ENCODE measurements around the gene TACC2. TPM values are rescaled to one million over a fixed set of nuclear protein-coding genes. Genes with fewer than 3 reads are reported as not detected.
"Not testable (repeated sequence)": the region's sequence is repeated elsewhere in the genome, so short reads cannot be mapped to it uniquely, and the experiment has no call there.

The TACC2 gene, protein sequence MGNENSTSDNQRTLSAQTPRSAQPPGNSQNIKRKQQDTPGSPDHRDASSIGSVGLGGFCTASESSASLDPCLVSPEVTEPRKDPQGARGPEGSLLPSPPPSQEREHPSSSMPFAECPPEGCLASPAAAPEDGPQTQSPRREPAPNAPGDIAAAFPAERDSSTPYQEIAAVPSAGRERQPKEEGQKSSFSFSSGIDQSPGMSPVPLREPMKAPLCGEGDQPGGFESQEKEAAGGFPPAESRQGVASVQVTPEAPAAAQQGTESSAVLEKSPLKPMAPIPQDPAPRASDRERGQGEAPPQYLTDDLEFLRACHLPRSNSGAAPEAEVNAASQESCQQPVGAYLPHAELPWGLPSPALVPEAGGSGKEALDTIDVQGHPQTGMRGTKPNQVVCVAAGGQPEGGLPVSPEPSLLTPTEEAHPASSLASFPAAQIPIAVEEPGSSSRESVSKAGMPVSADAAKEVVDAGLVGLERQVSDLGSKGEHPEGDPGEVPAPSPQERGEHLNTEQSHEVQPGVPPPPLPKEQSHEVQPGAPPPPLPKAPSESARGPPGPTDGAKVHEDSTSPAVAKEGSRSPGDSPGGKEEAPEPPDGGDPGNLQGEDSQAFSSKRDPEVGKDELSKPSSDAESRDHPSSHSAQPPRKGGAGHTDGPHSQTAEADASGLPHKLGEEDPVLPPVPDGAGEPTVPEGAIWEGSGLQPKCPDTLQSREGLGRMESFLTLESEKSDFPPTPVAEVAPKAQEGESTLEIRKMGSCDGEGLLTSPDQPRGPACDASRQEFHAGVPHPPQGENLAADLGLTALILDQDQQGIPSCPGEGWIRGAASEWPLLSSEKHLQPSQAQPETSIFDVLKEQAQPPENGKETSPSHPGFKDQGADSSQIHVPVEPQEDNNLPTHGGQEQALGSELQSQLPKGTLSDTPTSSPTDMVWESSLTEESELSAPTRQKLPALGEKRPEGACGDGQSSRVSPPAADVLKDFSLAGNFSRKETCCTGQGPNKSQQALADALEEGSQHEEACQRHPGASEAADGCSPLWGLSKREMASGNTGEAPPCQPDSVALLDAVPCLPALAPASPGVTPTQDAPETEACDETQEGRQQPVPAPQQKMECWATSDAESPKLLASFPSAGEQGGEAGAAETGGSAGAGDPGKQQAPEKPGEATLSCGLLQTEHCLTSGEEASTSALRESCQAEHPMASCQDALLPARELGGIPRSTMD (N-terminal part only)
- not detected in 2 replicates for total RNA-seq

DNA sequence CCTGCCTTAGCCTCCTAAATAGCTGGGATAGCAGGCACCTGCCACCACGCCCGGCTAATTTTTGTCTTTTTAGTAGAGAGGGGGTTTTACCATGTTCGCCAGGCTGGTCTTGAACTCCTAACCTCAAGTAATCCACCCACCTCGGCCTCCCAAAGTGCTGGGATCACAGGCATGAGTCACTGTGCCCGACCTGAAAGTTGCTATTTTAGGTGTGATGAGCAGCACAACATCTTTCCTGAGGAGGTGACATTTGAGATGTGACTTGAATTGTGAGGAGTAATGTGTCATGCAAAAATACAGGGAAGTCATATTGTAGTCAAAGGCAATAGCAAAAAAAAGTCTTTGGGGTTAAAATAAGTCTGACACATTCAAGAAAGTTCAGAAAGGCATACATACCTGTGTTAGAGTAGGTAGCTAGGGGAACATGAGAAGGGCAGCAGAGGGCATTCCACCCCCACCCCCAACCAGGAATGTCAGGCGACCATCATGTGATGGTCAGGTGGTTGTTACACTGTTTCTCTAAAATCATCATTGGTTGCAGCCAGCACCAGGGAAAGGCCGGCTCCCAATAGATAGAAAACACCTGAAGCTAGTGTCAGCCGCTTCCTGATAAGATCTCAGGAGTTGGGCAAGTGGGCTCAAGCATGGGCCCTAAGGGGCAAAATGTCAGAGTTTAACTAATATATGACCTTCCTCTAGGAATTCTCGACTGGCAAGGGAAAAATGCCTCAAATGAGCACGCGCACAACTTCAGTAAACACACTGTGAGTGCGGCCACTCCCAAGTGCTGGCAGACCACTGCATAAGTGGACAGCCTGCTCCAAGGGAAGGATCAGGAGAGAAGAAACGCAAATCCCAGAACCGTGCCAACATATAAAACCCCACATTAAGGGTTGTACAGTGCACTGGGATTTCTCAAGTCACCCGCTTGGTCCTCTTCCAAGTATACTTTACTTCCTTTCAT lies at the start of gene TACC2:
Gene TACC2 (plus strand): TSS at position 803 of the 964 bp plus-strand sequence. CDS start 32,819 bp downstream, outside the sequence.
- intact Hi-C loops (cut with micrococcal nuclease): no loop called here

DNA sequence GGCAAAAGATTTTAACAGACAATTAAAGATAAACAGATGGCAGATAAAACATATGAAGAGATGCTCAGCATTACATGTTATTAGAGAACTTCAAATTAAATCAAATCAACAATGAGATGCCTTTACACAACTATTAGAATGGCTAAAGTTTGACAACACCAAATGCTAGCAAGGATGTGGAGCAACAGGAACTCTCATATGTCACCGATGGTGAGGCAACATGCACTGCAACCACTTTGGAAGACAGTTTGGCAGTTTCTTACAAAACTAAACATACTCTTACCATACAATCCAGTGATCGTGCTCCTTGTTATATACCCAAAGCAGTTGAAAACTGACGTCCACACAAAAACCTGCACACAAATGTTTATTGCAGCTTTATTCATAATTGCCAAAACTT lies 47.4 kb upstream of the TACC2 start:
- intact Hi-C loops (cut with micrococcal nuclease): no loop called here

DNA sequence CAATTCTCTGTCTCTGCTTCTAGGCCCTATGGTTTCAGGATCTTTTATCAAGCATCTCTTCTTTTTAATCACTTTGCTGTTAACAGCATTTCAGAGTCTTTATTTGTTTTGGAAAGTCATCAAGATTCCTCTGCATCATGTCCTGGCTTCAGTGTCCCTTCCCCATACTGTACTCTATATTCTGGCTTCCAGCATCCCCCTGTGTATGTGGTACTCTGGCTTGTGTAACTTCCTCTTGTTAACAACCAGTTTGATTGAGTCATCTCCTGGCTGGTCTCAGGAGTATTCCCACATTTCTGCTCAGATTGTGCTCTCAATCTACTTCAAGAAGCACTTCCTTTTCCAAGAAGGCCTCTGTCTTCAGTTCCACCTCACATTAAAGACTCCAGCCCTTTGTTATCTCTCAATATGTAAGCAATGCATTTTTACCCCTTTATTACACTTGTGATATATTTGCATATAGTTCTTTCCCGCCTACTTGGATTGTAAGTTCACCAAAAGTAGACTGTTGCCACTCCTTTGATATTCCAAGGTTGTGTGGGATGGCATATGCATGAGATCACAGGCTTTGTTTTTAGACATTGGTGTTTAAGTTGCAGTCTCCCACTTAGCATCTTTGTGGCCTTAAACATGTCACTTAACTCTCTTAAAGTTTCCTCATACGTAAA lies 46.1 kb upstream of the TACC2 start:
- intact Hi-C loops (cut with micrococcal nuclease): no loop called here

DNA sequence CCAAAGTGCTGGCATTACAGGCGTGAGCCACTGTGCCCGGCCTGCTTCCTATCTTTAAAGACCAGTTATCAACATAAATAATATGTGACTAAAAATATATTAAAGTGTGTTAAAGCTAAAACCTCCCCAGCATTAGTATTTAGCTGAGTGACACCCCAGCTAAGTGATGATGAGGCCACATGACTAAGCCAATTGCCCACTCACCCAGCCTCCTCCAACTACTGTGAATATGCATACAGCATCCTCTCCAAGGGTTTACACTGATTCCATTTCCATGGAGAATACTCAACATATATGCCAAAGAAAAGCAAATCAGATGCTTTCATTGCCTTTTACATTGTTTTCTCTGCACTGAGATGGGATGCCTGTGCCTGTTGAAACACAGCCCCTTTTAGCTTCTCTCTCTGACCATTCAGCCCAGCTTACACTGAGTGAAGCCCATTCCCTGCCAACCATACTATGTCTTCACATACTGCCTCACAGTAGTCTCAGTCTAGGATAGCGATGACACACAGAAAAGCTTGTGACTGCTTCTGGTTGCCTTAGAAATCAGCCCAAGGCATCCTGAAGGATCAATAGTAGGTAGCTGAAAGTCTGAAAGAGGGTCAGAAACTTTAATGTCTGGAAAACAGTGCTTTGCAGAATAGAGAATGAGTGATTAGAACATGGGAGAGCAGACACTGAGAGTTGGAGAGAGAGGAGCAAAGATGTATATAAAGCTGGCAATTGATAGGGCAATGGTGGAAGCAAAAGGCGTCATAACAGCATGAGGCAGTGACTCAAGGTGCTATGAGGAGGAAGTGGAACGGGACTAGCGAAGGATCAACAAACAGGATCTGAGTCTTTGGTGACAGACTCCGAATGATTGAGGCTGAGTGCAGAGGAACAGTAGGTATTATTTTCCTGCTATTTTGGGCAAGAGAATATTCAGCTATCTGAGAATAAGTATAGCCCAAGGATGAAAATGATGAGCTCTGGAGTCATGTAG lies 41.3 kb upstream of the TACC2 start:
- intact Hi-C loops (cut with micrococcal nuclease): no loop called here

DNA sequence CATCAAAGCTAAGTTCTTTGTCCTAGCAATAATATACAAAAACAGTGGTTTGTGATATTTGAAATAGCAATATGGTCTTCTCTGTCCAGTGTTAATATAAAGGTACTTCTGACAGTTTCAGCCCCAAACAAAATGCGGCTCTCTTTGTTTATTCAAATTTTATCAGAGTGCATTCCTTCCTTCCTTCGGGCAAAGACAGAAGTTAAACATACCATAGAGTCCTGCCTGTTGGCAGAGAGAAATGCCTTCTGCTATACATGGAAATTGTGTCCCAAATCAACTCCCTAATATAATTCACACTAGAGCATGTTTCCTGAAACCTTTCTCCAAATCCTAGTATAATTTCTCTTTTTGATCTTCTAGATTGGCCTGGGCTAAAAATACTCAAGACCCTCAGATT lies 39.9 kb upstream of the TACC2 start:
- intact Hi-C loops (cut with micrococcal nuclease): no loop called here

DNA sequence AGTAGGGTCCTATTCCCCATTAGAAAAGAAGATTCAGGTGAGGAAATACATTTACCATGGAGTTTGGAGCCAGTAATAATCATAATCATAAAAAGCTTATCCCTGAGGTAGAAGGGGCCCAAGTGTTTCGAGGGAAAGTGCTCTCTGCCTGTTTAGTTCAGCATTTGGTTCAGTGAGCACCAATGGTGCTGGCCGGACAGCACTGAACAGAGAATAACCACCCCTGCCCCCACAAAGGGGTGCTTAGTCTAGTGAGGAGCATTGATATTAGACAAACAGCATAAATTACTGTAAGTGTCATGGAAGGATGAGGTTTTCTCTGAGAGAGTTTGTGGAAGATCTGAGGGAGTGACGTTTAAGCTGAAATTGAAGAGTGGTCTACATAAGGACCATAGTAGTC lies 39.5 kb upstream of the TACC2 start:
- intact Hi-C loops (cut with micrococcal nuclease): no loop called here

DNA sequence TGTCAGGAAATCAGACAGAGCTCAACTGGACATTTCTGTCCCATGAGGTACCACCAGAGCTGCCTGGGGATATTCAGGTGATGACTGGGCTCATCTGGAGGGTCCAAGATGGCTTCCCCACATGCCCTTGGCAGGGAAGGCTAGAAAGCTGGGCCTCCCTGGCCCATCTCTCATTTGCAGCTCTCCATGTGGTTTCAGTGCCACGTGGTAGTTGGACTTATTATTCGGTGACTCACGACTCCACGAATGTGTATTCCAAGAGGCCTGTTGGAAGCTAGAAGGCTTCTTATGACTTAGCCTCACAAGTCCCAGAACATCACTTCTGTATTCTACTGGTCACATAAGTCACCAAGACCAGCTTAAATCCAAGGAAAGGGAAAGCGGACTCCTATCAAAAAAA lies 36.7 kb upstream of the TACC2 start:
- intact Hi-C loops (cut with micrococcal nuclease): no loop called here

DNA sequence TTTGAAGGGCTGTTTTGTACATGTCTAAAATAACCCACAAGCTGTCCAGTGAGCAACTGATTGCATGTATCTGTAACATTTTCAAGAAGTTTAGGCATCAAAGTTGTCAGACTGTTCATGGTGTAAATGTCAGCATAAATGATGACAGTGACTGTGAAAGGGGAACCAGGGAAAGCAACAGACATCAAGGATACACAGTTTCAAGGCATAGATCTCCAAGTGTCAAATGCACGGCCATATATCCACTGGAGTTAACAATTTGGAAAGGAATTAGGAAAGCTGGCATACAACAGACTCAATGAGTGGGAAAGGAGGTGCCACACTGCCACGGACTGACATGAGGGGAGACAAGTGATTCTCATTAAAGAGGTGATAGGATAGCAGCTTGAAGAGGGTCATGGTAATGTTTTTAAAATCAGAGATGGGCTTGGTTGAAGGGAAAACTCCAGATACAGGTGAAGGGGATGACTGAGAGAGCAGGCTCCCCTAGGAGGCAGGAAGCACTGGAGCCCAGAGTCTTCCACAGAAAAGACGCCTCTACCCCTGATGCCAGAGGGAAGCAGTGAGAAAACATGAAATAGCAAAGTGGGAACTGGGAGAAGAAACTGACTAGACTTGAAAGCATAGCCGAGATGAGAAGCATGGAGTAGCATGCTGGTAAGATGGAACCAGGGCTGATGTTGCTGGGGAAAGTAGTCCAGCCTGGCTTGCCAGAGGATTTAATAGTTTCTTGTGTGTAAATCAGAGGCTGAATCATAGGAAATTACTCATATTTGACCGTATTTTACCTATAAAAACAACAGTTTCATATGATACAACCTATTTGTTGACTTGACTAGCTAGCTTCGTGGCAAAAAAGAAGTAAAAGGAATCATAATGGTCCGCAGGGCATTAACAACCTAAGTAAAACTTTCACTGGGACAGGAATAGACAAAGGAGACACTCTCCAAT lies 32.6 kb upstream of the TACC2 start:
- intact Hi-C loops (cut with micrococcal nuclease): no loop called here

DNA sequence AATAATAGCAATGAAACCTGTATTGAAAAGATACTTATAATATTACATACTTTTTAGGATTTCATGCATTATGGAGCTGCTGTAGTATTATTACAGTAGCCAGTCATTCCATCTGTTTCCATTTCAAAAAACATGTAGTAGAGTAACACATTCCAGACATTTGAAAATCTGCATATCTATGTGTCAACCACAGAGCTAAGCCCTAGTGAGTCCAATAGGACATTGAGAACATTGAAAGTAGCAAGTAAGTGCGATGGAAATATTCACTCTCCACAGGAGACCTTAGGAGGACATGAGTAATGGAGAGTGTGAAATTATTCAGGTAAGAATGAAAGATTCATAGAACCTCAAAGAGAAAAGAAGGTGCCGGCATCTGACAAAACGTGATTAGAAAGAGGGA lies 29.3 kb upstream of the TACC2 start:
- intact Hi-C loops (cut with micrococcal nuclease): no loop called here

DNA sequence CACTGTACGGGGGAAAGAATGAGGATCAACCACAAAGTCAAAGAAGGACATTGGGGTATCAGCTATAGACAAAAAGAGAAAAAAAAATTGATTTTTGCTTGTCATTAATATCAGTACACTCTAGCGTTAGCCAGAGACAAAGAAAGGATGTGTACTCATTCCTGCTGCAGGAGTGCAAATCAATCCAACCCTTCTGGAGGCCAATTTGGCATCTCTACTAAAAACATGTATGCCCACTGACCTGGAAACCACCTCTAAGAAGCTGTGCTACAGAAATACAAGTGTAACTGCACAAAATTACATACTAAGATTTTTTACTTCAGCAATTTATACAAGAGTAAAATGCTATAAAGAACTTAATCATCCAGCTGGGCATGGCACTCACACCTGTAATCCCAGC lies 27.5 kb upstream of the TACC2 start:
- intact Hi-C loops (cut with micrococcal nuclease): no loop called here

DNA sequence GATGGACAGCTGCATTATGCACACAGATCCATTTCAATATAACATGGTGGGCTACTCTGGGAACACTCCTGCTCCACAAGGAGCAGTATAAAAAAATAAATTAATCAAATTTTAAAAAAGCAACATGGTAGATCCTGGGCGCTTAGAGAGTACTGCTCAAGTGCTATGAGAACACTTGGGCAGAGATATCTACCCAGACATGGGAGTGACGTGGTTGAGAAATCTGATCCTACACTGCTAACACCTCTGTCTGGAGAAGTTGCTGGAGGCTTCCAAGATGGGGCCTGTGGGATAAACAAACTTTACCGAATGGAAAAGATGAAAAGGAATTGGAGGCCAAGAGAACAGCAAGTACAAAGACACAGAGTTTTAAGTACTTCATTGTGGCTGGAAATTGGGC lies 23.0 kb upstream of the TACC2 start:
- intact Hi-C loops (cut with micrococcal nuclease): no loop called here

DNA sequence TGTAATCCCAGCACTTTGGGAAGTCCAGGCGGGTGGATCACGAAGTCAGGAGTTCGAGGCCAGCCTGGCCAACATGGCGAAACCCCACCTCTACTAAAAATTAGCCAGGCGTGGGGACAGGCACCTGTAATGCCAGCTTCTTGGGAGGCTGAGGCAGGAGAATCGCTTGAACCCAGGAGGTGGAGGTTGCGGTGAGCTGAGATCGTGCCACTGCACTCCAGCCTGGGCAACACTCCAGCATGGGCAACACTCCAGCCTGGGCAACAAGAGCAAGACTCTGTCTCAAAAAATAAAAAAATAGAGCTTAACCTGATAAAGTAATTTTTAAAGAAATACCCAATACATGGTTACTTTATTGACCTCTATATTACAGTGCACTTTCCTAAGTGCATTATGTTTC lies 19.9 kb upstream of the TACC2 start:
- intact Hi-C loops (cut with micrococcal nuclease): not testable (repeated sequence)

DNA sequence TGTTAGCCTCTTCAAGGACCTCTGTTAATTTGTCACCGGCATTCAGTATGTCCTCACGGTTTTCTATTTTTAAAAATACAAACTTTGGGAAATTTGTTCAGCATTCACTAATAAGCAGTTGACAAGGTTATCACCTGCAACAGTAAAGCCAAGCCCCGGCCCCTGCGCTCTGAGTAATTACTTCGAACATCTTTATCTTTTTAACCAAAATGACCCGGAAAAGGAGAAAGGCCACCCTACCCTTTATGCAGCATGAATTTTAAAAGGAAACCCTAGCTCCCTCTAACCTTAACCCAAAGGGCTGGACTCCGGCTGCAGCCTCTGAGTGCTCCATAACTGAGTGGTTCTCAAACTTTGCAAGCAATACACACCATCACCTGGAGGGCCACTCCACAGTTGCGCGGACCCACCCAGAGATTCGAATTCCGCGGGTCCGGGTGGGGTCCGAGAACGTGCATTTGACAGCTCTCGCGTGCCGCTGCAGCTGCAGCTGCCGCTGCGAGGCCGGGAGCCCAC lies 14.9 kb upstream of the TACC2 start:
- intact Hi-C loops (cut with micrococcal nuclease): loop anchor here (1.0 to 5.0 kb wide), 3 partner anchors 46 to 1181 kb away; partner anchors contain the start of genes ATE1, BUB3 and WDR11

DNA sequence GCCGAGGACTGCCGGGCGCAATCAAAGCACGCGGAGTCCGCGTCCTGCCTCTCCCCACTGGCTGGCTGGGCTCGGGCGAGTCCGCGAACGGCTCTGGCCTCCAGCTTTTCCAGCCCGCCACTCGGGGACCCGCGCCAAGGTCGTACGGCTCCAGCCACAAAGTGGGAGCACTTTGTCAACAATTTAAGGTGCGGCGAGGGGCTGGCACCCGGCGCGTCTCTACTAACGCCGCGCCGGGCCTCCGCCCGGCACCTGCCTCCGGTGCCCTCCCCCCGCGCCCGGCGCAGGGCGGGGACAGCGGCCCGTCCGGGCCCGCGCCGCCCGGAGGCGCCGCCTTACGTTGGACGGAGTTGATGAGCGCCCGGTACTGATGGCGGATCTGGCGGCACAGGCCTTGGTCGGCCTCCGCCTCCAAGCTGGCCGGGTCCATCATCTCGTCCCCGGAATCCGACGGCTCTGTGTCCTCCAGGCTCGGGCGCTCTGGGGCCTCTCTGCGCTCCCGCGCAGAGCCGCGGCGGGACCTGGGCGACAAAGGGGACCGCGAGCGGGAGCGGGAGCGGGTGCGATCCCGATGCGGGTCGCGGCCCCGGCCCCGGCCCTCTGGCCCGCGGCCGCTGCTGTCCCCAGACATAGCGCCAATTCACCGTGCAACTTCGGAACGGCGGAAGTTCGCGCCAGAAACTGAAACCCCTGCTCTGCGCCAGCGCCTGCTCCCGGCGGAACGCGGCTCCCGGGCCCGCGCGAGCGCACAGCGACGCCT lies 14.2 kb upstream of the TACC2 start, which contains the start of gene NSMCE4A:
Gene NSMCE4A (minus strand): TSS at position 683 of the 760 bp plus-strand sequence. CDS start 52 bp downstream, at position 631.
- intact Hi-C loops (cut with micrococcal nuclease): loop anchor here (1.0 to 5.0 kb wide), 4 partner anchors 46 to 1180 kb away; partner anchors contain the start of genes ATE1, BUB3, PLEKHA1 and WDR11

DNA sequence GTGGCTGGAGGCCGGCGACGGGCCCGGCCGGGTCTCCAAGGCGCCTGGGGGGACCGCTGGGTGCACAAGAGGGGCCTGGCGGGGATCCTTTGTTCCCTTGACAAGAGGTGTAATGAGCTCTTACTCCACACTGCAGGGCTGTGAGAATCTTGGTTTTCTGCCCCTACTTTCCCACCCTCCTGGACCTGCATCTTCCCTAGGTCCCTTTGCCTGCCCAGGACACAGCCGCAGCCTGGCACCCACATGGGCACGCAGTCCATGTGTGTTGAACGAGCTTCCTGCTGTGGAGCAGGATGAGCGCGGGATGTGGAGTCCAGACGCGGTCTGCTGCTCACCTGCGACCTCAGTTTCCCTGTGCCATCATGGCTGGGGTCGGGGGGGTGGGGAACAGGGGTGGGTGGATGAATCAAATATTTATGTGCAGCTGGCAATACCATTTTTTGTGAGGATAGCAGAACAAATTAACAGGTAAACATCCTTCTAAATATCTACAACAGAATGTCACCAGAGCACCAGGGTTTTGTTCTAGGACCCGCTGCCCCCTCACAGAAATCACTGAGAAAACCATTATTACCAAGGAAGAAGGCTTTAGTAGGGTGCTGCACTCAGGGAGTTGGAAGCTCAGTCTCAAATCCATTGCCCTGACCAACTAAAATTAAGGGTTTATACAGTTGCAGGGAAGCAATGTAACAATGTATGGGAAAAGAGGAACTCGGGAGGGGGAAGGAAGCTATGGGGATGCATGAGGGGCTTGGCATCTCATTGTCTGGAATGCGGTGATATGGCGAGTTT lies 13.5 kb upstream of the TACC2 start:
- intact Hi-C loops (cut with micrococcal nuclease): loop anchor here (1.0 to 2.0 kb wide), 2 partner anchors 399 to 1179 kb away; partner anchors contain the start of genes BUB3 and PLEKHA1

Measured in T-helper 1 cell treated with Interleukin-12 subunit alpha and Interleukin-12 subunit beta and Interleukin-4 antibody, amounts not matched to agents 30 ng/mL and 1 ng/mL, for 36 hours (primary cell).